NCI-H2227 (cell line): ENCODE measurements around the gene PTPRJ.

Experiments
- DNase-seq: peaks from one replicate; lab custom pipeline; 2025; ENCODE audit not compliant: unreplicated experiment; lab: John Stamatoyannopoulos, UW

The PTPRJ gene

GRCh38 chr11:48058788-48059187, 78.4 kb downstream of the PTPRJ start:
- no peak for DNase-seq

GRCh38 chr11:48062649-48063048, 82.3 kb downstream of the PTPRJ start:
- no peak for DNase-seq

GRCh38 chr11:48063424-48063978, 83.1 kb downstream of the PTPRJ start:
- no peak for DNase-seq

GRCh38 chr11:48064306-48064705, 83.9 kb downstream of the PTPRJ start:
- DNase-seq = no peak

GRCh38 chr11:48066881-48067800, 86.8 kb downstream of the PTPRJ start:
- DNase-seq = no peak

GRCh38 chr11:48073031-48073861, 92.9 kb downstream of the PTPRJ start:
- no peak for DNase-seq

GRCh38 chr11:48074425-48075181, 94.2 kb downstream of the PTPRJ start:
- no peak for DNase-seq

- DNase-seq = no peak
Observed at GRCh38 chr11:48075637-48076036, 95.3 kb downstream of the PTPRJ start.

- no peak for DNase-seq
Observed at GRCh38 chr11:48077251-48077650, 96.9 kb downstream of the PTPRJ start.

- no peak for DNase-seq
Observed at GRCh38 chr11:48078689-48079088, 98.3 kb downstream of the PTPRJ start.

GRCh38 chr11:48079596-48079995, 99.2 kb downstream of the PTPRJ start:
- DNase-seq = no peak

- no peak for DNase-seq
Observed at GRCh38 chr11:48080301-48080861, 100.0 kb downstream of the PTPRJ start.

GRCh38 chr11:48081151-48082010, 101.0 kb downstream of the PTPRJ start:
- DNase-seq = no peak

GRCh38 chr11:48082771-48083170, 102.4 kb downstream of the PTPRJ start:
- no peak for DNase-seq

- no peak for DNase-seq
Observed at GRCh38 chr11:48083421-48083820, 103.1 kb downstream of the PTPRJ start.

GRCh38 chr11:48085688-48086087, 105.3 kb downstream of the PTPRJ start:
- no peak for DNase-seq

- DNase-seq = no peak
Observed at GRCh38 chr11:48087422-48087821, 107.1 kb downstream of the PTPRJ start.

GRCh38 chr11:48087974-48088681, 107.8 kb downstream of the PTPRJ start:
- DNase-seq = no peak

GRCh38 chr11:48088682-48089050, 108.3 kb downstream of the PTPRJ start:
- no peak for DNase-seq
